ENCODE measurements around the gene MORN5. TPM values are rescaled to one million over a fixed set of nuclear protein-coding genes. Genes with fewer than 3 reads are reported as not detected.
A peak's percentile ranks its signal among the peaks of the same experiment; 100 is the strongest.

MORN5 gene
- total RNA-seq, 2 donors from 2014 or later = 0.95 to 1.5 TPM

DNA sequence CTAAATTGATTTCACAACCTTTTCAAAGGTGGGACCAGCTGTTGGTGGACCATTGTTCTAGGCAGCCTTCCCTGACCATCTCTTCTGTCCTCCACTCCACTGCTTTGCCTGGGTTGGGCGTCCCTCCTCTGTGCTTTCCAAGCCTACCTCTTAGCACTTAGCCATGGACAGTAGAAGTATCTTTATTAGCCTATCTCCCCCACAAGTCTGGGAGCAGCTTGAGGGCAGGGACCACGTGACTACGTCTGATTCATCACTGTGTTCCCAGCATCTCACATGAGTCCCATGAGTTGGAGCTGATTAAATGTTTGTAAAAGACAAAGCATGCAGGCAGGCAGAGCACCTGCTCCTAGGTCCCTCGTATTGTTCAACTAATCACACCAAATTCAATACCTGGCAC, 20.9 kb downstream of the MORN5 start:
- intact Hi-C loops (cut with DNase I) = no loop called here

DNA sequence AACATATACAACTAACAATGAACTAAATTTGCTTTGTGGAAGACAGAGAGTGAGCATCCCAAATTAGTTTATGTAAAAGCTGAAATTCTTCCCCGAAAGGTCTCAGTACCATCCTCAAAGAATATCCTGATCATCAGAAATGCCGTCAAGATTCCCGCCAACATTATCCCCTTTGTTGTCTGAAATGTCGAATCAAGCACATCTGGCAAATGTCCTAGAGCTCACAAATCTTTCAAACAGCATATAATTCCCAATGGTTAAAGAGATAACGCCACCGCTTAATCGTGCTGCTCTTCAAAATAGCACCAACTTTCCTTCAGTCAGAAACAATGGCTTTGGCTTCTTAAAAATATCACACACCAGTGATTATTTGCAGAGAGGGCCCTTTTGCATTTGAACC, 23.8 kb downstream of the MORN5 start:
- no peak for DNase-seq (ENCODE audit: low spot score)
- intact Hi-C loops (cut with DNase I) = no loop called here

More for the DNA sequence above, 20.9 kb downstream of the MORN5 start:
- DNase-seq (ENCODE audit: low spot score) = no peak

DNA sequence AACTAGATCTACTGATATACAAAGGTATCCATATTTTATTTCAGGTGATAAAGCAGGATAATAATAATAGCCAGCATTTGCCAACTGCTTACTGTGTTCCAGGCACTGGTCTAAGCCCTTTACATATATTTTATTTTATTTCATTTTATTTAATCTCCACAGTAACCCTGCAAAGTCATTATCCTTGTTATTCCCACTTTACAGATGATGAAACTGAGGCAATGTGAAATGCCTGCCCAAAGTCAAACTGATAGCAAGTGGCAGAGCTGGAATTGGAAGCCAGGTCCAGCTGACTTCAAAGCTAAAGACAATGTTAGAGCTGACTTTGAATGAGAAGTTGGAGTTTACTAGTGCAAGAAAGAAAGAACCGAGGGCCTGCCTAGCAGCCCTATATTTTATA, 24.8 kb downstream of the MORN5 start:
- DNase-seq (ENCODE audit: low spot score) = no peak

DNA sequence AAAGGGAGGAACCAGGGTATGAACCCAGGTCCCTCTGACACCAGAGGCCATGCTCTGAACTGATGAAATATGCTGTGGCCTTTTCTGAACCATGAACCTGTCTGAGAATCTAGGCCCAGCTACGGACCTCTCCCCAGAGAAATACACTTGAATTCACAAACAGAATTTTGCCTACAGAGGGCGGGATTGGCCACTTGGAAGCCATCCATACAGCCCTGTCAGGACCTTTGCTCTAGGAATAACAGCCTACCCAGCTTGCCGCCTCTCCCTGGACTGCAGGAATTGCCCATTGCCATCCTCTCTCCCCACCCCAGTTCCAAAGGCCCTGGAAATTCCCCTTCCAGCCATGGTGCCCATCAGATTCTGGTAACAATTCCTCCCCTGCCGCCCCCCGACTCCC, 26.6 kb downstream of the MORN5 start:
- intact Hi-C loops (cut with DNase I) = no loop called here

More for the DNA sequence above, 24.8 kb downstream of the MORN5 start:
- intact Hi-C loops (cut with DNase I) = no loop called here

DNA sequence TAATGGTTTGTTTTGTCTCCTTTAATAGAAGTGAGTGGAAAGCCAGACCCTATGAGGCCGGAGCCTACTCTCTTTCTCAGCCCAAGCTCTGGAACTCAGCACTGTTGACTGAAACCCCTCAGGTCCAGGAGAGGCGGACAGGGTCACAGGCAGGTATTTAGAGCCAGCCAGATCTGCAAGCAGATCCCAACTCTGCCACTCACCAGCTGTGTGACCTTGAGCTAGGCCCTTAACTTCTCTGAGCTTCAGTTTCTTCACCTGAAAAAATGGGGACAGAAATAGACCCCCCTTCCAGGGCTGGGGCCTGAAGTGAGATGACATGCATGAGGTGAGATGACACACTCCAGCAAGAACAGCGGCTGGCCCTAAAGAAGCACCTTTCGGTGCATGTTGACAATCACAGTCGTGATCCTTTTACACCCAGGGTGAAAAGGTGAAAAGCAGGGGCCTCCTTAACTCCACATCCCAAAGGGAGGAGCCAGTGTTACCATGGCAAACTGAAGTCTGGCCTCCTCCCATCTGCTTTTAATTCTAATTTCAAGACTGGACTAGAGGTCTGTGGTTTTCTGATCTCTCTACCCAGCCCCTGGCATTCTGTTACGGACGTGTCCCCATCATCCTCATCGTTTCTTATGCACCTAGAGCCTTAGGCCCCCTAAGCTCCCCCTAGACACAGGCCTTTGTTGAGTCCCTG, 27.2 kb downstream of the MORN5 start:
- peak; percentile 35 for DNase-seq (ENCODE audit: low spot score)
- intact Hi-C loops (cut with DNase I) = no loop called here

More for the DNA sequence above, 26.6 kb downstream of the MORN5 start:
- peak; percentile 53 for DNase-seq (ENCODE audit: low spot score)

DNA sequence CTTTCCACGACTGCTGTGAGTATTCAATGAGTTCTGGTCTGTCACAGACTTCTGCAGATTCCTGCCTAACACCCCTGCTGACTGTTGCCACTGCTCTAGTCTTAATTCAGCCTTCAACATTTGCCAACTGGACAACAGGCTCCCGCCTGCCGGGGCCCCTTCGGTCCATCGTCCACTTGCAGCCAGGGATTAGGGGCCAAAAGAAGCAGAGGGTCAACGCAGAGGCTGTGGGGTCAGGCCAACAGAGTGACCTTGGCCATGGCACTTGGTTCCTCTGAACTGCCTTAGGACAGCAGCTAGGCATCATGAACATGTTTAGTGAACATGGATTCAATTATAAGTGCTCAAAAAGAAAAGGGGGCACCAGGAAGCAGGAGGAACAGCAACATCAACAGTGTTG, 28.7 kb downstream of the MORN5 start:
- DNase-seq (ENCODE audit: low spot score) = peak; percentile 19
- intact Hi-C loops (cut with DNase I) = no loop called here

DNA sequence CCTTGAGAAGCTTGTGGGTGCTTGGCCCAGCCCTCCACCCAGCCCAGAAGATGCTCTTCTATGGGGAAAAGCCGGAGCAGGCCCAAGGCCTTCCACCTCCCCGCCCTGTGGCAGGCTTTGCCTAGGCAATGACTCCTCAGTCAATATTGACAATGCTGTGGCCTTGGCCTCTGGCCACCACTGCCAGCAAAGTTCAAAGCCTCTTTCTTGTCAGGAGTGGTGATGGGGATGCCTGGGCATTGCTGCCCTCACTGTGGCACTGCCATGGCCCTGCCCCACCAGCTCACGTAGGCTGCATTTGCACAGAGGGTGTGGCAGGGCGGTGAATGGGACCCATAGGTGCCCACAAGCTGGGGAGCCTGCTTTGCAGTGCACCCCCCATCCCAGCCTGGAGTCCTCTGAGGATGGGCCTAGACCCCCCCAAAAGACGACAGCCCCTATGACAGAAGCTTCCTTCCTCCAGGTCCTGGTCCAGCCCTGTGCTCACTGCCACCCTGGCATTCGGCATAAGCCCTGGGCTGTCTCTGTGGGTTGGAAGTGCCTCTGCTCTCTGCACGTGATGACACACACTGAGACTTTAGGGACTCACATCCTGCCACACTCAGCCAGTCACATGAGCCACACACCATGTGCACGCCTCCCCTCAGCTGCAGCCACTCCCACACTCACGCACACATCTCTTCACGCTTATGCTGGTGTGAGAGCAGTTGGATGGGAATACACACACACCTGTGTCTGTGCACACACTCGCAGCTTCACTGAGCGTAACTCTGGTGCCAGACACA, 31.1 kb downstream of the MORN5 start:
- intact Hi-C loops (cut with DNase I) = no loop called here
- DNase-seq (ENCODE audit: low spot score) = peak; percentile 73

DNA sequence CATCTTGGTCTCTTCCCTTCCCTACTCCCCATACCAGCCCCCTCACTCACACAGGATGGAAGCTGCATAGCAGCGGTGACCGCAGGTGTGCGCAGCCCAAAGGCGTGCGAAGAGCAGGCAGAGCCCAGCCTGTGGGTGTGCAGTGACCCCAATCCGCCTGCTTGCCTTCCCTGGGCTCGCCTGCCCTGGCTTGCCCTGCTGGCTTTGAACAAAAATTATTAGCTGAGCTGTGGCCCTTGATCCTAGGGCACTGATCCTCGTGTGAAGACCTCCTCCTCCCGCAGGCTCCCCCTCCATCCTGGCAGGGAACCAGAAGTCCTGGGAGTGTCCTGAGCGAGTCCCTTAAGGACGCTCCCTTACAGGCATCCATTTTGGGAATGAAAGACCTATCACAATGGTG, 31.9 kb downstream of the MORN5 start:
- peak; percentile 53 for DNase-seq (ENCODE audit: low spot score)
- intact Hi-C loops (cut with DNase I) = no loop called here

DNA sequence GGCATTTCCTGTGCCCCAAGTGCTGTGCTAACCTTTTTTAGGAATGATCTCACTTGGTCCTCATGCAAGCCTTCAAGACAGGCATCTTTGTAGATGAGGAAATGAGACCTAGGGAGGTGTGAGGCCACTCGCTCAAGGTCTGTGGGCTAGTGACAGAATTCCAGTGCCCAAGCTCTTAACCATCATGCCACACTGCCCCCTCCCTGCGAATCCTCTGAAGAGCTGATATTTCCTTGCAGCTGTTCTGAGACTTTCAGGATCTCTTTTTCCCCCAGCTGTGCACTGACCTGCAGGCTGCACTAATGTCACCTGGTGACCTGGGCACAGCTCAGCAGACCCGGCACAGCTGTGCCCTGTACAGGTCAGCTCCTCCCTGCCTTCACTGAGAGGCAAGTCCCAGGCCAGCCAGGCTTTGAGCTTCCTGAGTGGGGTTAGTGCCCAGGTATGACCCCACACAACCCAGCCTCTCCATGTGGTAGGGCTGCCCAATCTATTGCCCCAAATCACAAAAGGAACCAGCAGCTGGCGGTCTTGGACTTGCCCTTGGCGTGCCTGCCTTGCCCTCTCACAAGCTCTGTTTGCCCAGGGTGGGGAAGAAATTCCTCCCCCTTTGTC, 32.7 kb downstream of the MORN5 start:
- DNase-seq (ENCODE audit: low spot score) = peak; percentile 54
- intact Hi-C loops (cut with DNase I) = loop anchor here in 1 of 2 donors (1.0 kb wide), 1 partner anchor 26 kb away; no protein-coding TSS in a partner anchor

DNA sequence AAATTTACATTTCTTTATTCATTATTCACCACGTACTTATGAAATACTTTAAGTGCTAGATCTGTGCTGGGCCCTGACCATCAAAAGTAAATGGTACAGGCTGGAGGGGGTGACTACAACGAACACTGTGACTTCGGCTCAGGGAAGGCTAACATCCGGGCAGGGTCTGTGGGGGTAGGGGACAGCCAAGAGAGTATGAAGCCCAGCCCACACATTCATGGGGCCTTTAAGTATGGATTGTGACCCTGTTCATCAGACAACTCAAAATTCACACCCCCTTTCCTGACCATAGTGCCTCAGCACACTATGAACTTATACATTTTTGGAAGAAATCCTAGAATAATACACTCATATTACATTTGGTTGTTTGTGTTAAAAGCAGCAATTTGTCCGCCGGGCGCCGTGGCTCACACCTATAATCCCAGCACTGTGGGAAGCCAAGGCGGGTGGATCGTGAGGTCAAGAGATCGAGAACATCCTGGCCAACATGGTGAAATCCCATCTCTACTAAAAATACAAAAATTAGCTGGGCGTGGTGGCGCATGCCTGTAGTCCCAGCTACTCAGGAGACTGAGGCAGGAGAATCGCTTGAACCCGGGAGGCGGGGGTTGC, 33.3 kb downstream of the MORN5 start:
- intact Hi-C loops (cut with DNase I) = loop anchor here in 1 of 2 donors (1.0 kb wide), 1 partner anchor 25 kb away; no protein-coding TSS in a partner anchor
- DNase-seq (ENCODE audit: low spot score) = peak; percentile 64

DNA sequence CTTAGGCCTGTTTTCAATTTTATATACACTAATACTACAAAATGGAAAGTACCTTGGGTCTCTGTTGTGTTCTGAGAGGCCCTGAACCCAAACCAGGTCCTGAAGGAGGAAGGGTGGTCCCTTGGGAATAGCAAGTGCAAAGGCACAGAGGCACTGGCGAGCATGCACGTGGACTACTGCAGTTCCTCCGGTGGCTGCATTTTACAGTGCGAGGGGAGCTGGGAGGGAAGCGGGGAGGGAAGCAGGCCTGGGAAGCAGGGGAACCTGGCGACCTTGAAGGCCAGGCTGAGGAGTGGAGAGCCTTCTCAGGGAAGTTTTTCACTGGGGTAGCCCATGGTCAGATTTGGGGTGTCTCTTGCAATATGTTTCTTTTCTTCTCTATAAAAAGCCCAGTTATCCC, 33.9 kb downstream of the MORN5 start:
- peak; percentile 65 for DNase-seq (ENCODE audit: low spot score)
- intact Hi-C loops (cut with DNase I) = no loop called here

DNA sequence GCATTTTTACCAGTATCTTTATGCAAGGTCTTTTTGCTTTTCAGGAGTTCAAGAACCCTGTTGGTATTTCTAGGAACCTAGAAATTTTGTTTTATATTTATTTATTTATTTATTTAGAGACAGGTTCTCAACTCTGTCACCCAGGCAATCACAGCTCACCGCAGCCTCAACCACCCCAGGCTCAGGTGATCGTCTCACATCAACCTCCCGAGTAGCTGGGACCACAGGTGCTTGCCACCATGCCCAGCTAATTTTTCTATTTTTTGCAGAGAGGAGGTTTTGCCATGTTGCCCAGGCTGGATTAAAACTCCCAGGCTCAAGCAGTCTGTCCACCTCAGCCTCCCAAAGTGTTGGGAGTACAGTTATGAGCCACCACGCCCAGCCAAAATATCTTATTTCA, 36.2 kb downstream of the MORN5 start:
- peak; percentile 57 for DNase-seq (ENCODE audit: low spot score)
- intact Hi-C loops (cut with DNase I) = no loop called here

DNA sequence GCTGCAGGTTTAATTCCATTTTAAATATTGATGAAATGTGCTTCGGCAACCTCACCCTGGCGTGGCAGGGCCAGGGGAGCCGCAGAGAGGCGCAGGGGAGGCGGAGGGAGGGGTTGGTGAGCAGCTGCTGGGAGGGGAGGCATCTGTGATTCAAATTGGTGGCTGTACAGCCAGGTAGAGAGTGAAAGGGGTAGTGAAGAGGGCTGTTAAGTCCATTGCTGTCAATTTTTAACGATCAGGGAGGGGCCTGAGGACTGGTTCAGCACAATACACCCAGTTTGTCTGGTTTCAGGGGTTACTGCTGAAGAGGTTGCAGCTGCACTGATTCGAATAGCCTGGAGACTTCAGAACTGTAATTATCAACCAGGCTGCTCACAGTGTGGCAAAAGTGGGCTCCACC, 37.7 kb downstream of the MORN5 start:
- peak; percentile 45 for DNase-seq (ENCODE audit: low spot score)
- intact Hi-C loops (cut with DNase I) = no loop called here

DNA sequence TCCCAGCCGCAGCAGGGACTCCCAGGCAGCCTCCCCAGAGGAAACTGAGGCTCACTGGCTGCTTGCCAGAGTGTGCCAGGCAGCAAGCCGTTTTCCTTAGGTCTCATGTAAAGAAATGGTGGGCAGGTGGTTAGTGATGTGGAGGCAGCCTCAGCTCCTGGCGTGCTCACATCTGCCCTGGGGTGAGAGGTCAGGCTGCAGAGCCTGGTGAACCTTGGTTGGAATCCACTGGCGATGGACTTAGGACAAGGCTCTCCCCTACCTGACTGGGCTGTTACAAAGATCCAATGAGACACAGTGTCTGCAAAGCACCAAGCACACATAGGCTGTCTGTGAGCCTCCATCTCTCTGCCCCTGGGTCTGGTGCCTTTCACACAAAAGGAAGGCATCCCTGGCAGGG, 38.2 kb downstream of the MORN5 start:
- intact Hi-C loops (cut with DNase I) = no loop called here
- DNase-seq (ENCODE audit: low spot score) = no peak

DNA sequence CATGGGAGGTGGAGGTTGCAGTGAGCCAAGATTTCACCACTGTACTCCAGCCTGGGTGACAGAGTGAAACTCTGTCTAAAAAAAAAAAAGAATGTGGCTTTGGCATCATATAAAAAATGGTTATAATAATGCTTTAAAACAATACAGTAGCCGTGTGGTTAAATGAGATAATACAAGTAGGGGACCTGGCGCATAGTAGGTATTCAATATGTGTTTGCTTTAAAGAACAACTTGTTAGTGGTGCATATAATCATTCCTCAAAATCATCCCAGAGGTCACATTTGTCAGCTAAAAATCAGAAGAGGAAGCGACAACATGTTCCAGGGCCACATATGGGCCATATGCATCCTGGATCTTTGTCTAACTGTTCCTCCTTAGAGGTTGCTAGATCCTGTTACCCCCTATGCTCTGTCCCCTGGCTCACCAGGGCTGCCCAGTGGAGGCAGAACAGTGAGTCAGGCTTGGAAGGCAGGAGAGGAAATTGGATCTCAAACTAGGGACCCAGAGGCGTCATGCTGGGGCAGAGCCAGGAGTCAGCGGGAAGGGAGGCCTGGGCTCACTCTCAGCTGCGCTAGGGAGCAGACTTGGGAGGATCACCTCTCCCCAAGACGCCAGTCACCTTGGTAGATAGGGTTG, 41.4 kb downstream of the MORN5 start:
- peak; percentile 81 for DNase-seq (ENCODE audit: low spot score)
- intact Hi-C loops (cut with DNase I) = loop anchor here in 1 of 2 donors (5.0 kb wide), 1 partner anchor 1016 kb away; no protein-coding TSS in a partner anchor

DNA sequence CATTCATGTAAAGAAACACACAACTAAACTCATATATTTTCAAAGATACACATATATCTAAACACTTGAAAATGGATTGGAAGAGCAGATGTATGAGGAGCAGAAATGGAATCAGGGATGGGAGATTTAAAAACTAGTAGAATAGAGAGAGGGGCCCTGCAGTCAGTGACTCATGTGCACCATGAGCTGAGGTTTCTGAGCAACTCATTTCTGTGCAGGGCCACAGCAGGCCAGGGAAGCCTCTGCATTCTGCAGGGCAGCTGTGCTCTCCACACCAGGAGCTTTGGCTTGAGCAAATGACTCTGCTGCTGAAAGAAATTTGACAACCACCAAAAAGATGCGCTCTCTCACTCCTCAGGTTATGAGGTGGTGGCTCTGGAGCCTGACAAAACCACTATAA, 41.9 kb downstream of the MORN5 start:
- intact Hi-C loops (cut with DNase I) = loop anchor here in 1 of 2 donors (5.0 kb wide), 1 partner anchor 1016 kb away; no protein-coding TSS in a partner anchor
- peak; percentile 35 for DNase-seq (ENCODE audit: low spot score)

DNA sequence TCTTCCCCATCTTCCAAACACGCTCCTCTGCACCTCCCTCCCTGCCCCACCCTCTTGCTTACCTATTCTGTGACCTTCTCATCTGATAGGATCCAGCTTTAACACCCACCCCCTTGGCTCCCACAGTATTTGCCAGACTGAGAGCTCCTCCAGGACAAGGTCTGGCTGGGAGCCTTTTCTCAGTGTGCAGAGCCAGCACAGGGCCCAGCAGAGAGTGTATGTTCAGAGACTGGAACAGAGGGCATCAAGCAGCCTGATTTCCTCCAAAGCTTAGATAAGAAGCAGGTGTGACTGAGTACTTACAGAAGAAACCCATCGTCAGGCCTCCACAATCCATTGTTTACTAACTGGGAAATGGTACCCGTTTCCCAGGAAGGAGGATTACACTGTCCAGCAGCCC, 42.4 kb downstream of the MORN5 start:
- peak; percentile 37 for DNase-seq (ENCODE audit: low spot score)
- intact Hi-C loops (cut with DNase I) = loop anchor here in 1 of 2 donors (5.0 kb wide), 1 partner anchor 1015 kb away; no protein-coding TSS in a partner anchor

DNA sequence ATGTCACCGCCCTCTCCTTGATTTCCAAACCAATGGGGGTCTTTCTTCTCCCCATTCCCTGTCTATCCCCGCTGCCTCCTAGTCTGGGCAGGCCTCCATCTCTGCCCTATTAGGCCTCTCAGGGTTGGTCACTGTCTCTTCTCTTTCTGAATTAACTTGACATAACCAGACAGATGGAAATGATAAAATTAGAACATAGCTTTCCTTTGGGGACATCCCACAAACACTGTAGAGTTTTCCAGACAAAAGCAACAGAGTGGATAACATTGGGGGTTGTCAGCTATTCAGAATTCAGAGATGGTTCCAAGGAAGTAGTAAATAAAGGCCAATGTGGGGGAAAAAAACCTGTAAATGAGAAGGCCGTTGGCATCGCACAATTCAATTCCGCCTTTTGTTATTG, 44.3 kb downstream of the MORN5 start:
- DNase-seq (ENCODE audit: low spot score) = no peak
- intact Hi-C loops (cut with DNase I) = loop anchor here in 1 of 2 donors (5.0 kb wide), 1 partner anchor 1013 kb away; no protein-coding TSS in a partner anchor

DNA sequence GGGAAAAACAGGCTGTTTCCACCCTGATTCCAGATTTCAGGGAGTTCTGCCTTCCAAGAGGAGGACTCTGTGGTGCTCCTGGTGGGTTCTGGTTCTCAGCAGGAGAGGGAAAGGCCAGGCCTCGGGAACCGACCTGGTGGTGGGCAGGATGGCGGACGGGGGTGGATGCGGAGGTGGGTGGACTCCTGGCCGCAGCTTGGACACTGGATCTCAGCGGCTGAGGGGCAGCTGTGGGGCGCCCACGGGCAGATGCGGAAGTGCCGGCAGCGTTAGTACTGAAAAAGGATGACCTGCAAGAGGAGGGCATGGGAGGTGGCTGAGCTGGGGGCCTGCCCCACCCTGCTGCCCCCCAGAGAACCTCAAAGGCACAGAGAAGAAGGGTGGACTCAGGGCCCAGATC, 44.8 kb downstream of the MORN5 start:
- intact Hi-C loops (cut with DNase I) = loop anchor here in 1 of 2 donors (5.0 kb wide), 1 partner anchor 1013 kb away; no protein-coding TSS in a partner anchor
- DNase-seq (ENCODE audit: low spot score) = peak; percentile 74

All from posterior vena cava (tissue), 2 donors.